ENCODE data around the gene PXMP2.

DNA sequence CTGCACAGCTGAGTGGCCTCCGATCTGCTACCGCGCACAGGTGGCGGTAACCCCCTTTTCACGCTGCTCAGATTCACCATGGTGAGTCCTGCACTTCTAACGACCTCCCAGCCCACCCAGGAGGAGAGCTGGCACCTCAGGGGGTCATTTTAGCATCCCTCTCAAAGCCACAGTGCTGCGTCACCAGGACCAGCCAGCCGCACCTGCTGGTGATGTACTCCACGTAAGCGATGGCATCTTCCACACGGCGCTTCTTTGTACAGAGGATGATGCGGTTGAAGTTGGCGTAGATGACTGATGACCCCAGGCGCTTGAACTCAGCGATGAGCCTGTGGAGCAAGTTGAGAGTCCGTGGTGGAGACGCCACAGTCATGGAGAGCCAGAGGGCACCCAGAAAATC, 49.6 kb upstream of the PXMP2 start:
- no peak for TF ChIP-seq POLR2AphosphoS5 (IDR thresholded peaks at IDR 0.05; ENCODE audit: insufficient read depth in 1 of 2, low read depth in 1 of 2)
- no peak for TF ChIP-seq POLR2A (IDR thresholded peaks at IDR 0.05)
